Astrocyte (in vitro differentiated cells and primary cell): ENCODE data around the gene SHISA7. TPM values are rescaled to one million over a fixed set of nuclear protein-coding genes. Genes with fewer than 3 reads are reported as not detected.
A peak's percentile ranks its signal among the peaks of the same experiment; 100 is the strongest.

Source experiments
- DNase-seq: peaks from one replicate; pipeline ENCODE4 v3.0.0-alpha.2; 2010; ENCODE audit warnings: low read depth
- FAIRE-seq: peaks from 2 replicates; lab custom pipeline; 2011; peaks lifted over from hg19 to GRCh38; lab: Jason Lieb, UNC
- H2AFZ ChIP-seq: 2 replicates; pipeline ENCODE4 v1.6.0; 2012; ENCODE audit warnings: low read depth, low read length, inconsistent platforms
- H3K27ac ChIP-seq: 2 replicates; pipeline ENCODE4 v1.5.1; 2011; ENCODE audit warnings: low read depth, low read length, inconsistent platforms
- H3K27me3 ChIP-seq: 2 replicates; pipeline ENCODE4 v1.6.0; 2011; ENCODE audit warnings: low read length, inconsistent platforms; ENCODE audit not compliant: insufficient read depth
- H3K36me3 ChIP-seq: 2 replicates; pipeline ENCODE4 v1.5.1; 2011; ENCODE audit warnings: low read length, inconsistent platforms; ENCODE audit not compliant: insufficient read depth
- H3K4me1 ChIP-seq: 2 replicates; pipeline ENCODE4 v1.5.1; 2011; ENCODE audit warnings: low read length, inconsistent platforms; ENCODE audit not compliant: insufficient read depth
- H3K4me2 ChIP-seq: 2 replicates; pipeline ENCODE4 v1.6.0; 2012; ENCODE audit warnings: low read length, inconsistent platforms
- H3K4me3 ChIP-seq: 2 replicates; pipeline ENCODE4 v1.5.1; 2011; ENCODE audit warnings: low read depth, mild to moderate bottlenecking, low read length, inconsistent platforms; ENCODE audit not compliant: insufficient read depth
- H3K79me2 ChIP-seq: 2 replicates; pipeline ENCODE4 v1.6.0; 2012; ENCODE audit warnings: mild to moderate bottlenecking, low read length, inconsistent platforms; ENCODE audit not compliant: insufficient read depth
- H3K9ac ChIP-seq: 2 replicates; pipeline ENCODE4 v1.6.0; 2012; ENCODE audit warnings: mild to moderate bottlenecking, low read length, inconsistent platforms
- H3K9me3 ChIP-seq: 2 replicates; pipeline ENCODE4 v1.5.1; 2012; ENCODE audit warnings: low read depth, mild to moderate bottlenecking, low read length, inconsistent platforms; ENCODE audit not compliant: insufficient read depth
- H4K20me1 ChIP-seq: 2 replicates; pipeline ENCODE4 v1.6.0; 2012; ENCODE audit warnings: low read length, inconsistent platforms; ENCODE audit not compliant: insufficient read depth
- H3K27ac Mint-ChIP-seq: one replicate; pipeline ENCODE4 v1.8.0; 2021; ENCODE audit warnings: mild to moderate bottlenecking, mixed read lengths; ENCODE audit not compliant: unreplicated experiment
- H3K27me3 Mint-ChIP-seq: one replicate; pipeline ENCODE4 v1.8.0; 2021; ENCODE audit warnings: low read depth, mixed read lengths; ENCODE audit not compliant: unreplicated experiment
- H3K36me3 Mint-ChIP-seq: one replicate; pipeline ENCODE4 v1.8.0; 2021; ENCODE audit warnings: low read depth, mixed read lengths; ENCODE audit not compliant: unreplicated experiment
- H3K4me1 Mint-ChIP-seq: one replicate; pipeline ENCODE4 v1.8.0; 2021; ENCODE audit warnings: low read depth, mixed read lengths; ENCODE audit not compliant: unreplicated experiment
- H3K4me3 Mint-ChIP-seq: one replicate; pipeline ENCODE4 v1.8.0; 2021; ENCODE audit warnings: mild to moderate bottlenecking, moderate library complexity, mixed read lengths; ENCODE audit not compliant: unreplicated experiment
- H3K9me3 Mint-ChIP-seq: one replicate; pipeline ENCODE4 v1.8.0; 2021; ENCODE audit warnings: mild to moderate bottlenecking, mixed read lengths; ENCODE audit not compliant: unreplicated experiment
- EZH2 ChIP-seq: IDR thresholded peaks from 2 replicates; pipeline ENCODE4 v1.6.1; 2012; ENCODE audit warnings: mild to moderate bottlenecking, low read length, inconsistent platforms; ENCODE audit not compliant: insufficient read depth
- total RNA-seq: library from RNA; stranded (reverse); gene quantifications from 2 replicates; pipeline ENCODE4 v1.2.1, GENCODE V29; 2021
- TF ChIP-seq, protein P1 (sequence below): IDR thresholded peaks from 2 replicates; pipeline ENCODE4 v1.5.1; 2011; ENCODE audit warnings: low read depth, mild to moderate bottlenecking, inconsistent platforms, low read length, moderate library complexity; ENCODE audit not compliant: insufficient read depth

The SHISA7 gene
- total RNA-seq, 1 donor from 2014 or later = 0.09 TPM

DNA sequence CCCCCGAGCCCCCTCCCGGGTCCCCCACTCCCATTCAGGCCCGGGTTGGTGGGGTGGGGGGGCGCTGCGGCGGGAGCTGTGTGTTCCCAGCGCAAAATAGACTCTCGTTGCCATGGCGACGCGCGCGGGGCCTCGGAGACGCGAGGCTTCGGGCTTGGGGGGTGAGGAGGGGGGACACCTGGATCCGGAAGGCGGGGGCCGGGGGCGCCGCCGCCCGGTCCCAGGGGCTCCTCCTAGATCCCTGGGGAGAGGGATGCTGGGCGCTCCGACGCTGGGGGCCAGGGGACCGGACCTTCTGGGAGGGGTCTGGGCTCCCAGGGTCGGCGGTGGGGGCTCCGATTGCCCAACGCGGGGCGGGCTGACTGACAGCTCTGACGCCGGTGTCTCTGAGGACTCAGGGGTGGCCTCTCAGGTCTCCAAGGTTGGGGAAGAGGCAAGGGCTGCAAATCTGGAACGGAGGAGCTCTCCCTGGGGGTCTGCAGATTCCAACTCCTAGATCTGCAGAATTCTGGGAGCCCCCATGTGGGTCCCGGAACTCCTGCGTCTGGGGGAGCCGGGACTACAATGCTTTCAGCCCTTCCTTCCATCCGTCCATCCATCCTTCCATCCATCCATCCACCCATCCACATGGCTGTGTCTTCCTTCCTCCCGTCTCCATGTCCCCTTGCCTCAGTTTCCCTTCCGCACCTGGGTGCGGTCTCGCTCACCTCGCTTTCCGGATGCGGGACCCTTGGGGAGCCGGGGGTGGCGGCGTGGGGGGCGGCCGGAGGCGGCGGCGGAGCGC, 9.1 kb upstream of the SHISA7 start:
- H3K4me1 Mint-ChIP-seq = no peaks in the 10 kb centered on the region
- H3K4me3 Mint-ChIP-seq = no peak overlapping the region
- peaks cover 3% of the 10 kb centered on the region for H3K9me3 Mint-ChIP-seq
- H3K4me1 ChIP-seq = no peaks in the 10 kb centered on the region
- peaks cover 10% of the 10 kb centered on the region for H3K36me3 Mint-ChIP-seq
- FAIRE-seq (no peak), DNase-seq (no peak)
- H3K27ac Mint-ChIP-seq = no peak overlapping the region
- H3K36me3 ChIP-seq = no peaks in the 10 kb centered on the region
- peaks cover 20% of the 10 kb centered on the region for H3K27me3 ChIP-seq
- H3K27me3 Mint-ChIP-seq = peaks cover 15% of the 10 kb centered on the region
- no peaks in the 10 kb centered on the region for H3K9me3 ChIP-seq
- H3K79me2 ChIP-seq = no peaks in the 10 kb centered on the region
- peak; percentile 76 for TF ChIP-seq EZH2
- TF ChIP-seq, protein P1, sequence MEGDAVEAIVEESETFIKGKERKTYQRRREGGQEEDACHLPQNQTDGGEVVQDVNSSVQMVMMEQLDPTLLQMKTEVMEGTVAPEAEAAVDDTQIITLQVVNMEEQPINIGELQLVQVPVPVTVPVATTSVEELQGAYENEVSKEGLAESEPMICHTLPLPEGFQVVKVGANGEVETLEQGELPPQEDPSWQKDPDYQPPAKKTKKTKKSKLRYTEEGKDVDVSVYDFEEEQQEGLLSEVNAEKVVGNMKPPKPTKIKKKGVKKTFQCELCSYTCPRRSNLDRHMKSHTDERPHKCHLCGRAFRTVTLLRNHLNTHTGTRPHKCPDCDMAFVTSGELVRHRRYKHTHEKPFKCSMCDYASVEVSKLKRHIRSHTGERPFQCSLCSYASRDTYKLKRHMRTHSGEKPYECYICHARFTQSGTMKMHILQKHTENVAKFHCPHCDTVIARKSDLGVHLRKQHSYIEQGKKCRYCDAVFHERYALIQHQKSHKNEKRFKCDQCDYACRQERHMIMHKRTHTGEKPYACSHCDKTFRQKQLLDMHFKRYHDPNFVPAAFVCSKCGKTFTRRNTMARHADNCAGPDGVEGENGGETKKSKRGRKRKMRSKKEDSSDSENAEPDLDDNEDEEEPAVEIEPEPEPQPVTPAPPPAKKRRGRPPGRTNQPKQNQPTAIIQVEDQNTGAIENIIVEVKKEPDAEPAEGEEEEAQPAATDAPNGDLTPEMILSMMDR = no peak
- H3K4me2 ChIP-seq = peak overlapping the region; percentile 66
- H3K4me3 ChIP-seq = no peak overlapping the region
- H2AFZ ChIP-seq = no peak overlapping the region
- H4K20me1 ChIP-seq = peaks cover 30% of the 10 kb centered on the region
- H3K9ac ChIP-seq = no peak overlapping the region
- no peak overlapping the region for H3K27ac ChIP-seq

DNA sequence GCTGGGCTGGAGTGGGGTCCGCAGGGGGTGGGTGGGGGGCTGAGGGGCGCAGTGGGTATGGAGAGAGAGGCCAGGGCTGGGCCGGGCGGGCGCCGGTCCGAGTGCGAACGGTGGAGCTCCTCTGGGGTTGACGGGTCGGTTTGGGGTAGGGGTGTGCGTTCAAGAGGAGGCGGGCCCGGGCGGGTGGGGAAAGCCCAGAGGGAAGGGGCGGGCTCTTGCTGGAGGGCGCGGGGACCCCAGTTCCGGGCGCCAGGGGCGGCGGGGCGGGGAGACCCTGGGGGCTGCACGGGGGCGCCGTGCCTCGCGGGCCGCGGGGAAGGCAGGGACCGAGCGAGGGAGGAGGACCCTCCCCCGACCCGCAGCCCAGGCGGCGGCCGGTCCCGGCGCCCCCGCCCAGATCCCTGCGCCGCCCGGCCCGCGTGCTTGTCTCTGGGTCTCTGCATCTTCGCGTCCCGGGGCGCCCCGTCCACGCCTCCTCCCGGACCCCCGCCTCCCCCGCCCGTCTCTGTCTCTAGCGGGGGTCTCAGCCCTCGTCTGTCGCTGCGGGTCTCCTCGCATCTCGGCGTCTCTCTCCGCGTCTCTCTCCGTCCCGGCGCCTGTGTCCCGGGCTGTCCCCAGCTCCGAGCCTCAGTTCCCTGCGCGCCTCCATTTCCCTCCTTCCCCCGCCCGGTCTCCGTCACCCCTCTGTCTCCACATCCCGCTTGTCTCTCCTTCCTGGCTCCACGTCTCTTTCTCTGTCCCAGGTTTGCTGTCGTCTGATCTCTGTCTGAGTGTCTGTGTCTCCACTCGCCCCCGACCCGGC, 8.3 kb upstream of the SHISA7 start:
- no peak for FAIRE-seq
- DNase-seq = no peak
- Histone ChIP-seq H3K4me1 (no peaks in the 10 kb centered on the region), H3K27ac (no peak overlapping the region), H3K27me3 (peaks cover 25% of the 10 kb centered on the region), H3K4me3 (no peak overlapping the region), H3K36me3 (no peaks in the 10 kb centered on the region), H2AFZ (no peak overlapping the region), H3K9ac (no peak overlapping the region), H4K20me1 (peaks cover 22% of the 10 kb centered on the region), H3K9me3 (no peaks in the 10 kb centered on the region), H3K79me2 (no peaks in the 10 kb centered on the region), H3K4me2 (peak overlapping the region; percentile 62)
- Mint-ChIP-seq H3K4me3 (no peak overlapping the region), H3K27me3 (peaks cover 17% of the 10 kb centered on the region), H3K27ac (no peak overlapping the region), H3K36me3 (peaks cover 5% of the 10 kb centered on the region), H3K9me3 (peaks cover 3% of the 10 kb centered on the region), H3K4me1 (no peaks in the 10 kb centered on the region)
- TF ChIP-seq EZH2 = peak; percentile 74
- TF ChIP-seq, protein P1 = no peak
